HG03378 (cell line): ENCODE results near the gene TMEM156.
"Not testable (repeated sequence)": the region's sequence is repeated elsewhere in the genome, so short reads cannot be mapped to it uniquely, and the experiment has no call there.

Source experiments
- ATAC-seq: cut with Tn5 transposase; IDR thresholded peaks from one replicate; pipeline ENCODE4 v1.9.1; 2021; ENCODE audit warnings: mild to moderate bottlenecking, moderate library complexity; ENCODE audit not compliant: unreplicated experiment

Gene TMEM156

GRCh38 chr4:39043861-39044363, 11.7 kb upstream of the TMEM156 start:
- peak; percentile 17 for ATAC-seq

- ATAC-seq = peak; percentile 1
Measured at GRCh38 chr4:39043058-39043860, 11.1 kb upstream of the TMEM156 start.

- no peak for ATAC-seq
Measured at GRCh38 chr4:39042366-39042765, 10.2 kb upstream of the TMEM156 start.

GRCh38 chr4:39039108-39039507, 6.9 kb upstream of the TMEM156 start:
- no peak for ATAC-seq

- ATAC-seq = no peak
Measured at GRCh38 chr4:39037941-39038340, 5.7 kb upstream of the TMEM156 start.

- peak; percentile 31 for ATAC-seq
Measured at GRCh38 chr4:39037491-39037825, 5.2 kb upstream of the TMEM156 start.

- ATAC-seq = no peak
Measured at GRCh38 chr4:39036172-39036571, 4.0 kb upstream of the TMEM156 start.

GRCh38 chr4:39031590-39032020, 604 bp downstream of the TMEM156 start:
- not testable (repeated sequence) for ATAC-seq

GRCh38 chr4:39030725-39031124, 1.5 kb downstream of the TMEM156 start:
- no peak for ATAC-seq

GRCh38 chr4:39029752-39030694, 2.2 kb downstream of the TMEM156 start:
- peak; percentile 34 for ATAC-seq

- ATAC-seq = no peak
Measured at GRCh38 chr4:39026096-39026495, 6.1 kb downstream of the TMEM156 start.

GRCh38 chr4:39025552-39026085, 6.6 kb downstream of the TMEM156 start:
- ATAC-seq = no peak

GRCh38 chr4:39024311-39024865, 7.8 kb downstream of the TMEM156 start:
- no peak for ATAC-seq

GRCh38 chr4:39023059-39023458, 9.2 kb downstream of the TMEM156 start:
- ATAC-seq = no peak

- ATAC-seq = no peak
Measured at GRCh38 chr4:39022241-39022640, 10.0 kb downstream of the TMEM156 start.

GRCh38 chr4:39021631-39022030, 10.6 kb downstream of the TMEM156 start:
- no peak for ATAC-seq

- ATAC-seq = no peak
Measured at GRCh38 chr4:39020130-39020529, 12.1 kb downstream of the TMEM156 start.

GRCh38 chr4:39014028-39014427, 18.2 kb downstream of the TMEM156 start:
- no peak for ATAC-seq

GRCh38 chr4:39004758-39005157, 27.5 kb downstream of the TMEM156 start:
- ATAC-seq = no peak

GRCh38 chr4:39002058-39002457, 30.2 kb downstream of the TMEM156 start:
- not testable (repeated sequence) for ATAC-seq

GRCh38 chr4:38995660-38996005, 36.6 kb downstream of the TMEM156 start:
- ATAC-seq = no peak
